Stimulated activated CD4-positive, alpha-beta T cell treated with anti-CD3 and anti-CD28 coated beads, Interleukin-4, amount 100 ng/mL, for 1 hour (primary cell): ENCODE data around the gene TNS1.
A peak's percentile ranks its signal among the peaks of the same experiment; 100 is the strongest.

Experiments used
- DNase-seq: peaks from one replicate; pipeline ENCODE4 v3.0.0-alpha.2; 2020

The TNS1 gene

GRCh38 chr2:218015586-218016521 lies 13.1 kb upstream of the TNS1 start:
- no peak for DNase-seq

DNA sequence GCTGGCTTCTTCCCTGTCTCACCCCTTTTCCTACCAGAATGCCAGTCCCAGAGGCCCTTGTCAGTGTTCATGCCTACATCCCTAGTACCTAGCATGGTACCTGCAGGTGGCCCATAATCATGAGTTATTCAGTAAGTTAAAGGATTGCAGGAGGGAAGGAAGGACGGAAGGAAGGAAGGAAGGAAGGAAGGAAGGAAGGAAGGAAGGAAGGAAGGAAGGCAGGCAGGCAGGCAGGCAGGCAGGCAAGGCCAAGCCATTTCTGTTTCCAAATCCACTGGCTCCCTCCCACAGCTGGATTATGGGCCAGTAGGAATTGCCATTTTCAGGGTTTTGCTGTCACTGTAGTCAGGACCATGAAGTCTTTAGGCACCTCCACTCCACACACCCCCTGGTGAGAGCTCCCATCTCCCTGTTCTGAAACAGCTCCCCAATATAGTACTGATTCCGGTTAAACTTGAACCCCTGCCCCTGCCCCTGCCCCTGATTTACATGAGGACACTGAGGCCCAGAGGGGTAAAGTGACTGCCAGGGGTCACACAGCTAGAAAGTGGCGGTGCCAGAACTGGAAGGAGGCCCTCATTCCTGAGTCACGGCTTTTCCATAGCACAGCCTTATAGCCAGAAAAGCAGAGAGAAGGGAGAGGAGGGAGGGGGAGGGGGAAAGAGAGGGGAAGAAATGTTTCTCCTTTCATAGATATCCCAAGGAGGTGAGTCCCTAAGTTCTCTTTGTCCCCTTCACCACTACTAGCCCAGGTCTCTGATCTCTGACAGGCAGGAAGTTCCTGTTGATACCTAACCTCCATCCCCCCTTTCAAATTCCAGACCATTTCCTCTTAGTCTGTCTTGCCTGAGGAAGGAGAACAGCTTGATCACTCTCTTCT lies 12.2 kb upstream of the TNS1 start:
- DNase-seq, result no peak

DNA sequence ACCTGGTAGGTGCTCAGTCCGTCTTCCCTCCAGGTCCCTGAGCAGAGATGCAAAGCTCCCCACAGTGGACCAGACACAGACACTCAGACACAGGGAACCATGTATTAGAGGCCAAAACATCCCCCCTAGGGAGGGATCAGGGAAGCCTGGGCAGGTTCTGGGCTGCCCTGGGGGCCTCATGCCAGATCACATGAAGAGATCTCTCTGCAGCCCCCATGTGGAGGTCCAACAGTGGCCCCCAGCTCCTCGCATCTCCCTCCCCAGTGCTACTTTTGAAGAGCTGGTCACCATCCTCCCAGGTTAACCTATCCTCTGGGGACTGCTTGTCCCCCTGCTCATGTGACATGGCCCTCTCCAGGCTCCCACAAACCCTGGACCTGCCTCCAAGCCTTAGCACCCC lies 10.5 kb upstream of the TNS1 start:
- DNase-seq, result no peak

DNA sequence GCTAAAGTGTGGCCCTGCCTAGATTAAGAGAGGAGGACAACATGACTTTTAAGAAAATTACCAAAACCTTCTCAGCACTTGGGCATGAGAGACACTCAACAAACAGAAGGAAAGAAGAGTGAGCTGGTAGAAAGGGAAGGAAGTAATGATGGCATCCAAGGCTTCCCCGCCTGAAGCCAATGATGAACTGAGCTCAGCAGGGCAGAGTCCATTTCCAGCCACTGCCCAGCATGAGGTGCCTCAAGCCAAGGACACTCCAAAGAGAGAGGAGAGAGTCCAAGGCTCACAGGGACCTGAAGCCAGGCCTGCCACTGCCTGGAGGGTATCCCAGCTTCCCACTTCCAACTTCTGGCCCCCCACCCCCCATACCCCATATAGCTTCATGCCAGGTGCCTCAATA lies 9.5 kb upstream of the TNS1 start:
- DNase-seq, result no peak

DNA sequence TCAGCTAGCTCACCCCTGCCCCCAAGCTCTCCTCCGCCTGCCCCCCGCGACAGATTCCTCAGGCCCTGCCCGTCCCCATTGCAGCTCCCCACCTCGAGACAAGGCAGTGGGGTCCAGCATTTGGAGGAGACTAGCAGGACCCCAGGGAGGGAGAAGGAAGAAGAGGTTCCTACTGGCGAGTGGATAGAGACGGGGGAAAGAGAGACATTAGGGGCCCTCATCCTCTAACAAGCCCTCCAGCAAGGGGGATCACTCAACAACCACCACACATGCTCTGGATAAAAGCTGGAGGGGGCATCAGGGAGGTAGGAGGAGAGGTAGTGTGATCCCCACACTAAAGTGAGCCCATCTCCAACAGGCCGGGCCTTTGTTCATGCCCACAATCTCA lies 8.9 kb upstream of the TNS1 start:
- no peak for DNase-seq

- no peak for DNase-seq
Measured at GRCh38 chr2:218010984-218011652, 8.3 kb upstream of the TNS1 start.

DNA sequence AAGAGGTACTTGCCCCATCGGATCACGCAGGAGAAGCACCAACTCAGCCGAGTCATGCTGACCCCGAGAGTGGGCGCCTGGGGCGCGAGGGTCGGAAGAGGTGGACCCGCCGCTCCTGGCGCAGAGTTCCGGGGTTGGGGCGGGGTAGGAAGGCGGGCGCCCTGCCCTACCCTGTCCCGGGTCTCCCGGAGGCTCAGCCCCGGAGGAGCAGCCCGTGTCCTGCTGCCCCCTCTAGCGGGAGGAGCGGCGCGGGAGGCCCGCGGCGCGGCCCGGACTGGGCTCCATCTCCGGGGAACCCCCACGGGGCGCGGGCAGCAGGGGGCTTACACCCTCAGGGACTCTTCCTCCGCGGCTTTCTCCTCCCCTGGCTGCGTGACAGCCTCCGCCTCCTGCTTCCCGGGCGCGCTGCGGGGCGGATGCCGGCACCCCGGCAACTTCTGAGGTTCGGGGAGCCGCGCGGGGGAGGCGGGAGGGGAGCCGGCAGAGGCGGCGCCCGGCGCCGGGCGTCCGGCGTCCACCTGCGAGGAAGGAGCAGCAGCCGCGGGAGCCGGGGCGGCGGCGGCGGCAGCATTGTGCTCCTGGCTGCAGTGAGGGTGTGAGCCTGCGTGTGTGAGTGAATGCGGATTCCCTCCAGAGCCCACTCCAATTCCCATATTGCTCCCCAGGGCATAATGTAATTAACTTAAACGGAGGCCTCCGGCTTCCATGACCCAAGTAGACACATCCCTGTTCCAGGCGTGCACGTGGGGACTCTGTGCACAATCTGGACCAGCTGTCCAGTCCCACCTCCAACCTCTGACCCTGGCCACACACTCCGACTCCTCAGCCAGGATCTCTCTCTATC lies 7.6 kb upstream of the TNS1 start:
- DNase-seq, result peak; percentile 32

DNA sequence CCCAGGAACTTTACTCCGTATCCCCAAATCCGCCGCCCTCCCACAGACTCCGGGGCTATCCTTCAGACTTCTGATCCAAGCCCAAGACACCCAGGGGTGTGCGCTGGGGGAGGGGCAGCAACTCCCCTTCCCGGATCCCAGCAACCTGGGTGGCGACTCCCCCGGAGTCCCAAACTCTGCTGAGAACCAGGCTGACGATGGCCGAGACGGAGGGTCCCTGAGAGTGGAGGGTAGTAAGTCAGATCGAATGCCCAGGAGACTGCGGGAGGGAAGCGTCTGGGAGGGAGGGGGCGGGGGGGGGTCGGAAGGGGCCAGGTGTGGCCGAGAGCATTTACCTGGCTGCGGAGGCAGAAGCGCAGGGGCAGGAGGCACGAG lies 7.0 kb upstream of the TNS1 start:
- DNase-seq, result no peak

DNA sequence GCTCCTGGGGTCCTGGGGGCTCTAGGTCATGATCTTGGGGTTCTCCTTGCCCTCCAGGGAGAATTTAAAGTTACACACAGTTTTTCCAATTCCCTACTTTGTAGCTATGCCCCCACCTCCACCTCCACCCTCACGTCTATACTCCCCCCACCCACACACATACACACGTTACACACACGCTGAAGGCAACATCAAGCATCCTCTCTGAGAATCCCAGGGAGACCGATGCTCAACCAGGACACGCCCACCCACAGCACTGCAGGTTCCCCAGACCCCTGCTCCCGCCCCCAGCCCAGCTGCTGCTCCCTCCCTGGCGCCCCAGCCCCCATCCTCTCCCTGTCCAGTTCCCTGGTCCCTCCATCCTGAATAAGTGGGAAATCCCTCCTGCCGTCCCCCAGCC lies 6.4 kb upstream of the TNS1 start:
- DNase-seq, result no peak

- DNase-seq, result no peak
Measured at GRCh38 chr2:218008060-218009040, 5.6 kb upstream of the TNS1 start.

DNA sequence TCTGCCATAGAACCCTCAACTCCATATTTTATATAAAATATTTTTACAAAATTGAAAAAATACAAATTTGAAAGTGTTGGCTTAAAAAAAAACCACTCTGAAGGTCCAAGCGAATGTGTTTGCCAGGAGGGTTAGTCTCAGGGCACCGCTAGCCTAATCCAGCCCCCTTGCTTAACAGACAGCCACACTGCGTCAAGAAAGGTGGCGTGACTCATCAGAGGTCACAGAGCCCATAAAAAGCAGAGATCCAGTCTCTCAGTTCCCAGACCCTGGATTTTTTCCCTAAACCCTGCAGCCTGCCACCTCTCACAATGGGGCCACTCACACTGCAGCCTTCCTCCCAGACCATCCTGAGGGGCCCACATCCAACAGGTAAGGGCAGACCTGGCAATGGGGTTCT lies 3.9 kb upstream of the TNS1 start:
- DNase-seq, result no peak

- no peak for DNase-seq
Measured at GRCh38 chr2:218005486-218005885, 2.7 kb upstream of the TNS1 start.

DNA sequence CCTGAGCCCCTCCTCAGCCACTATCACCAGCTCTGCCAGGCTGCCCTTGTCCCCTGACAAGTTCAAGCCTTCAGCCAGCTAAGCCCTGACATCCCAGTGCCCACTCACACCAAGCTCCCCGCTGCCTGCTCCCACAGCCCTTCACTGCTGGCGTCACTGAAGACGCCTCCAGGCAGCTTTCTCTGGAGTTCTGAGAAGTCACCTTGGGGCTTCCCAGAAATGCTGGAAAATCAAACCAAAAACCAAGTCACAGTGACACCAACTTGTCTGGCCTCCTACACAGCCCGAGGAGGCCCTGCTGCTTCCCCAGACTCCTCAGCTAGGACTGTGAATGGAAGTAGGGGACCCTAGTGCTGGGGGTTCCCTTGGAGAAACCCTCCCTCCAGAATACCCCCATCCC lies 2.2 kb upstream of the TNS1 start:
- DNase-seq, result no peak

DNA sequence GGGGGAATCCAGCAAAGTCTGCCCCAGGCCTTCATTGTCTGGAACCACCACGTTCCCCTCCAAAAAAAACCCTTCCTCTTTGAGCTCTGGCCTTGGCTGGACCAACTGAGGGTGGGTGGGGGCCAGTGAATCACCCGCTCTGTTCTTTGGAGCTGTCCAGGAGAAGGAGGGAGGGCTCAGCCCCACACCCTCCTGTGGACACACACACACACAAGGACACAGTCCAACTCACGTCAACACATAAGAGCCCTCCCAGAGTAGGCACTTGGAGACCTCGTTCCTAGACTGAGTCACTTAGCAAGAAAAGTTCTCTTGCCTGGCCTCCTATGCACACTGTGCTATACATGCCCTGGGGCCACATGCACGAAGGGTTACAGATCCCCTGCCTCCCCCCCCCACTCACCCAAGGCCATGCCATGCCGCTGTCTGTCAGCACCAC lies 1.2 kb upstream of the TNS1 start:
- DNase-seq, result no peak

GRCh38 chr2:218003281-218003944 lies 618 bp upstream of the TNS1 start:
- no peak for DNase-seq

DNA sequence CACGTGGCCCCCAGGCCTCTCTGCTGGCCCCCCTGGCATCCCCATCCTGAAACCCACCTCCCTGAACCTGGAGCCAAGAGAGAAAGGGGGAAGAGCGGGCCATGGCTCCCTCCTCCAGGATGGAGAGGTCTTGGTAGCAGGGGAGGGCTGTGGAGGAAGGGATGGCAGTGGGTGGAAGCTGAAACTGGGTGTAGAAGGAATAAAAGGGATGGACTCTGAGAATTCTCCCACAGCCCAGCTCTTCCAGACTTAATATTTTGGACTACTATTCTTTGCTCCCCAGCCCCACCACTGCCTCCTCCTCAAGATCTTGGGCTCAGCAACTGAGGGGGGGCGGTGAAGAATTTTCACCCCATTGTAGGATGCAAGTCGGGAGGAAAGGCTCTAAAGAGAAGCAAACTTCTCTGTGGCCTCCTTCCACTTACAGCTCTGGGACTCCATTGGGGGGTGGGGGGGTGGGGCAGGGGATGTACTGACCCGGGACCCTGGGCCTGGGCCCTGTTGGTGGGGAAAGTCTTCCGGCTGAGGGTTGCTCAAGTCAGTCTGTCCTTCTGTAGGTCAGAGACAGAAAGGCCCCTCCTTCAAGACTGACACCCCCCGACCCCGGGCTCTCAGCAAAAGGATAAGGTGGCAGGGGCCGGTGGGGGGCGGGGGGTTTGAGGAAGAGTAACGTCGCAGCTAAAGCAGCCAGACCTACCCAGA lies 501 bp downstream of the TNS1 start:
- DNase-seq, result no peak

GRCh38 chr2:218001629-218002028 lies 1.2 kb downstream of the TNS1 start:
- DNase-seq, result no peak

GRCh38 chr2:218000136-218000535 lies 2.7 kb downstream of the TNS1 start:
- no peak for DNase-seq

GRCh38 chr2:217999595-217999959 lies 3.2 kb downstream of the TNS1 start:
- DNase-seq, result no peak
